Mammary epithelial cell (primary cell): Measurements from ENCODE around the gene AFAP1.

ENCODE experiments used
- EZH2 ChIP-seq: IDR thresholded peaks from 2 replicates; pipeline ENCODE4 v1.6.1; 2012; ENCODE audit warnings: low read length, inconsistent platforms, borderline replicate concordance
- TF ChIP-seq, protein P1 (sequence below), 2 donors: IDR thresholded peaks in 1 of 2; conservative IDR thresholded peaks in 1 of 2; 2 replicates each; pipeline ENCODE4 v1.5.1; 2011 to 2012; ENCODE audit warnings: inconsistent platforms in 2 of 2, low read length in 2 of 2, mild to moderate bottlenecking in 2 of 2, control low read depth in 1 of 2, low read depth in 1 of 2; ENCODE audit not compliant: insufficient read depth in 1 of 2; ENCODE audit errors: extremely low read depth in 1 of 2

DNA sequence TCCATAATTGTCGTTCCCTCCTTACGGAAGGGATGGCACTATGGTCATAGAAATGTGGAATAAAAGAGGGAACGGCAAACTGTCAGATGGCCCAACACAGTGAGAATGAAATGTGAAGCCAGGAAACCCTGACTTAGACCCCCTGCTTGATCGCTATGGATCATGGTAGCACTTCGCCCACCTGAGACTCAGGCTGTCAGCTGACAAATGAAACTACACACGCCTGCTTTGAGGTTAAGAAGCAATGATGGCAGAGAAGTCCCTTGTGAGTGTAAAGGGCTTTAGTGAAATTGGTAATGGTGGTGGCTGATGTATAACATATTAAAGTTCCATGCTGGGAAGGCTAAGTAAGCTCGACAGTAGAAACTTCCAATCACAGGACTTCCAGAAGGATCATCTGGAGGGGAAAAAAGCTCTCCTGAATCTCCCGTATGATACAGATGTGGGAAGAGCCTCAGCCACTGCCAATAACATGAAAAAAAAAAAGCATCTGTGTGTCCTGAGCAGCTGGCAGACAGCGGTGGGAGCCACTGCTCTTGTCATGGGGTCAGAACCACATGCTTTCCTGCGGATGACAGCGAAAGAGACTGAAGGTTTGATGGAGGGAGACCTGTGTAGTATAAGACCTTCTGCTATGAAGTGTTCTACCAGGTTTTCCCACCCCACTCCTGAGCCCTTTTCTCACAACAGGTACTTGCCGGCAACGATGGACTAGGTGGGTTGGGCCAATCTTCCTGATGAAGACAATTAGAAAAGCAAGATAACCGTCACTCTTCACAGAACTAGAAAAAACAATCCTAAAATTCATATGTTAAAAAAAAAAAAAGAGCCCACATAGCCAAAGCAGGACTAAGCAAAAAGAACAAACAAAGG, 107.6 kb downstream of the AFAP1 start:
- TF ChIP-seq, protein P1, sequence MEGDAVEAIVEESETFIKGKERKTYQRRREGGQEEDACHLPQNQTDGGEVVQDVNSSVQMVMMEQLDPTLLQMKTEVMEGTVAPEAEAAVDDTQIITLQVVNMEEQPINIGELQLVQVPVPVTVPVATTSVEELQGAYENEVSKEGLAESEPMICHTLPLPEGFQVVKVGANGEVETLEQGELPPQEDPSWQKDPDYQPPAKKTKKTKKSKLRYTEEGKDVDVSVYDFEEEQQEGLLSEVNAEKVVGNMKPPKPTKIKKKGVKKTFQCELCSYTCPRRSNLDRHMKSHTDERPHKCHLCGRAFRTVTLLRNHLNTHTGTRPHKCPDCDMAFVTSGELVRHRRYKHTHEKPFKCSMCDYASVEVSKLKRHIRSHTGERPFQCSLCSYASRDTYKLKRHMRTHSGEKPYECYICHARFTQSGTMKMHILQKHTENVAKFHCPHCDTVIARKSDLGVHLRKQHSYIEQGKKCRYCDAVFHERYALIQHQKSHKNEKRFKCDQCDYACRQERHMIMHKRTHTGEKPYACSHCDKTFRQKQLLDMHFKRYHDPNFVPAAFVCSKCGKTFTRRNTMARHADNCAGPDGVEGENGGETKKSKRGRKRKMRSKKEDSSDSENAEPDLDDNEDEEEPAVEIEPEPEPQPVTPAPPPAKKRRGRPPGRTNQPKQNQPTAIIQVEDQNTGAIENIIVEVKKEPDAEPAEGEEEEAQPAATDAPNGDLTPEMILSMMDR (conservative IDR thresholded peaks at IDR 0.05 in 1 of 2, IDR thresholded peaks at IDR 0.05 in 1 of 2; ENCODE audit: extremely low read depth in 1 of 2, insufficient read depth in 1 of 2, low read depth in 1 of 2, low read length in 2 of 2) = no peak
- no peak for TF ChIP-seq EZH2
